SK-N-SH treated with all-trans-retinoic acid at 6 μM for 48 hours (cell line): Measurements from ENCODE around the gene FLRT1.
A peak's percentile ranks its signal among the peaks of the same experiment; 100 is the strongest.

ENCODE experiments used
- ATAC-seq: fragments of 200-7000 bp; cut with Tn5 transposase; 3 replicates; pipeline ENCODE4 v1.9.1; 2020; ENCODE audit warnings: mild to moderate bottlenecking, moderate library complexity
- ARNTL ChIP-seq: fragments of 450-650 bp; formaldehyde crosslinking; IDR thresholded peaks from 2 replicates; pipeline ENCODE4 v1.5.0; 2020; ENCODE audit warnings: low read depth, mild to moderate bottlenecking, moderate library complexity, borderline replicate concordance
- BACH2 ChIP-seq: fragments of 250-450 bp; sonication (Bioruptor Pico); IDR thresholded peaks from 2 replicates; pipeline ENCODE4 v1.9.0; 2021; ENCODE audit warnings: mild to moderate bottlenecking, borderline replicate concordance
- CSDC2 ChIP-seq: fragments of 250-450 bp; sonication (Bioruptor Pico); IDR thresholded peaks from 2 replicates; pipeline ENCODE4 v1.5.0; 2020; ENCODE audit warnings: mild to moderate bottlenecking, moderate library complexity
- CSRNP3 ChIP-seq: fragments of 250-450 bp; sonication (Bioruptor Pico); IDR thresholded peaks from 2 replicates; pipeline ENCODE4 v1.5.1; 2021; ENCODE audit warnings: mild to moderate bottlenecking, moderate library complexity
- ESRRG ChIP-seq: fragments of 250-450 bp; sonication (Bioruptor Pico); IDR thresholded peaks from 2 replicates; pipeline ENCODE4 v1.6.1; 2021; ENCODE audit warnings: mild to moderate bottlenecking
- GLIS3 ChIP-seq: fragments of 250-450 bp; sonication (Bioruptor Pico); IDR thresholded peaks from 2 replicates; pipeline ENCODE4 v1.5.0; 2020; ENCODE audit warnings: mild to moderate bottlenecking, moderate library complexity
- ISL1 ChIP-seq: fragments of 250-450 bp; sonication (Bioruptor Pico); IDR thresholded peaks from 2 replicates; pipeline ENCODE4 v2.1.2; 2022; ENCODE audit warnings: mild to moderate bottlenecking, moderate library complexity
- OSR1 ChIP-seq: fragments of 250-450 bp; sonication (Bioruptor Pico); IDR thresholded peaks from 2 replicates; pipeline ENCODE4 v1.8.0; 2022; ENCODE audit warnings: moderate library complexity, mild to moderate bottlenecking, inconsistent platforms
- PPARA ChIP-seq: fragments of 250-450 bp; sonication (Bioruptor Pico); IDR thresholded peaks from 2 replicates; pipeline ENCODE4 v1.5.0; 2020; ENCODE audit warnings: mild to moderate bottlenecking, borderline replicate concordance
- RARB ChIP-seq: fragments of 250-450 bp; sonication (Bioruptor Pico); IDR thresholded peaks from 2 replicates; pipeline ENCODE4 v1.8.0; 2021; ENCODE audit warnings: mild to moderate bottlenecking, moderate library complexity
- SNAI2 ChIP-seq: fragments of 250-450 bp; sonication (Bioruptor Pico); IDR thresholded peaks from 2 replicates; pipeline ENCODE4 v1.5.0; 2020; ENCODE audit warnings: mild to moderate bottlenecking, moderate library complexity
- TCF4 ChIP-seq: fragments of 250-450 bp; sonication (Bioruptor Pico); IDR thresholded peaks from 2 replicates; pipeline ENCODE4 v1.8.0; 2021; ENCODE audit warnings: mild to moderate bottlenecking, moderate library complexity, borderline replicate concordance
- TOX ChIP-seq: fragments of 250-450 bp; sonication (Bioruptor Pico); IDR thresholded peaks from 2 replicates; pipeline ENCODE4 v1.8.0; 2021; ENCODE audit warnings: mild to moderate bottlenecking, moderate library complexity, borderline replicate concordance
- ZC3H10 ChIP-seq: fragments of 250-450 bp; sonication (Bioruptor Pico); IDR thresholded peaks from 2 replicates; pipeline ENCODE4 v1.5.1; 2021; ENCODE audit warnings: mild to moderate bottlenecking, moderate library complexity
- ZFP3 ChIP-seq: fragments of 250-450 bp; sonication (Bioruptor Pico); IDR thresholded peaks from 2 replicates; pipeline ENCODE4 v1.5.0; 2020; ENCODE audit warnings: mild to moderate bottlenecking, moderate library complexity
- ZFP30 ChIP-seq: fragments of 450-650 bp; formaldehyde crosslinking; IDR thresholded peaks from 2 replicates; pipeline ENCODE4 v1.5.0; 2022; ENCODE audit warnings: mild to moderate bottlenecking, moderate library complexity
- ZNF565 ChIP-seq: fragments of 450-650 bp; formaldehyde crosslinking; conservative IDR thresholded peaks from 2 replicates; pipeline ENCODE4 v1.5.0; 2020; ENCODE audit warnings: low read depth, mild to moderate bottlenecking, moderate library complexity
- ZNF8 ChIP-seq: fragments of 450-650 bp; formaldehyde crosslinking; IDR thresholded peaks from 2 replicates; pipeline ENCODE4 v1.5.0; 2020; ENCODE audit warnings: mild to moderate bottlenecking, moderate library complexity
- TF ChIP-seq, protein P1 (sequence below): fragments of 250-450 bp; sonication (Bioruptor Pico); IDR thresholded peaks from 2 replicates; pipeline ENCODE4 v1.8.0; 2020; ENCODE audit warnings: mild to moderate bottlenecking, moderate library complexity, borderline replicate concordance
- TF ChIP-seq, protein P2 (sequence below): fragments of 250-450 bp; sonication (Bioruptor Pico); IDR thresholded peaks from 2 replicates; pipeline ENCODE4 v1.8.0; 2021; ENCODE audit warnings: low read depth, mild to moderate bottlenecking, moderate library complexity, borderline replicate concordance
- TF ChIP-seq, protein P3 (sequence below): fragments of 250-450 bp; sonication (Bioruptor Pico); IDR thresholded peaks from 2 replicates; pipeline ENCODE4 v1.5.1; 2020; ENCODE audit warnings: low read depth, mild to moderate bottlenecking, moderate library complexity

Gene FLRT1

DNA sequence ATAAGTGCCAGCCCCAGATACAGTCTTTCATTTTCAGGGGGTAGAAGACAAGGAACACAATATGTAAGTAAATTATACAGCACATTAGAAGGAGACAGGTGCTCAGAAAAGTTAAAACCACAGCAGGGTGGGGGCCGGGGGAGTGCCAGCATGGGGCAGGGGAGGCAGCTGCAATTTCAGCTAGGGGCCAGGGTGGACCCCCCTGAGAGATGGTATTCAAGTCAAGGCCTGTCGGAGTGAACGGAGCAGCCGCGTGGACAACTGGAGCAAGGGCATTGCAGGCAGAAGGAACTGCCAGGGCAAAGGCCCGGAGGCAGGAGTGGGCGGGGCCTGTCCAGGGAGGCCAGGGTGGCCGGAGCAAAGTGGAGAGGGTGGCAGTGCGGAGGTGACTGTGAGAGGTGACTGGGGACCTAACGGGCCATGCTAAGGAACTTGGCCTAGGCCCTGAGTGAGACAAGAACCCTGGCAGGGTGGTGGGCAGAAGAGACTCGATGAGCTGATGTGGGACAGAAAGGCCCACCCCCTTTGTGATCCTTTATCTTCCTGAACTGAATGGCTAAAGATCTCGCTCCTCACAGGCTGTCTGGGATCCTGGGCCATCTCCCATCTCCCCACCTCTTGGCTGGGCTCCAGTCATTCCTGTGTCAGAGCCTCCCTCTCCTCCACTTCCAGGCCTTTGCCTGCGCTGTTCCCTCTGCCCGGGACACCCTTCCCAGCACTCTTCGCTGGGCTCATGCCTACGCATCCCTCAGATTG is 22.4 kb upstream of the FLRT1 start (continued):
- no peak for TF ChIP-seq ARNTL (CRISPR knock-in tag)
- TF ChIP-seq, protein P1, sequence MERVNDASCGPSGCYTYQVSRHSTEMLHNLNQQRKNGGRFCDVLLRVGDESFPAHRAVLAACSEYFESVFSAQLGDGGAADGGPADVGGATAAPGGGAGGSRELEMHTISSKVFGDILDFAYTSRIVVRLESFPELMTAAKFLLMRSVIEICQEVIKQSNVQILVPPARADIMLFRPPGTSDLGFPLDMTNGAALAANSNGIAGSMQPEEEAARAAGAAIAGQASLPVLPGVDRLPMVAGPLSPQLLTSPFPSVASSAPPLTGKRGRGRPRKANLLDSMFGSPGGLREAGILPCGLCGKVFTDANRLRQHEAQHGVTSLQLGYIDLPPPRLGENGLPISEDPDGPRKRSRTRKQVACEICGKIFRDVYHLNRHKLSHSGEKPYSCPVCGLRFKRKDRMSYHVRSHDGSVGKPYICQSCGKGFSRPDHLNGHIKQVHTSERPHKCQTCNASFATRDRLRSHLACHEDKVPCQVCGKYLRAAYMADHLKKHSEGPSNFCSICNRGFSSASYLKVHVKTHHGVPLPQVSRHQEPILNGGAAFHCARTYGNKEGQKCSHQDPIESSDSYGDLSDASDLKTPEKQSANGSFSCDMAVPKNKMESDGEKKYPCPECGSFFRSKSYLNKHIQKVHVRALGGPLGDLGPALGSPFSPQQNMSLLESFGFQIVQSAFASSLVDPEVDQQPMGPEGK: no peak
- TF ChIP-seq ZFP30: no peak
- TF ChIP-seq, protein P2, sequence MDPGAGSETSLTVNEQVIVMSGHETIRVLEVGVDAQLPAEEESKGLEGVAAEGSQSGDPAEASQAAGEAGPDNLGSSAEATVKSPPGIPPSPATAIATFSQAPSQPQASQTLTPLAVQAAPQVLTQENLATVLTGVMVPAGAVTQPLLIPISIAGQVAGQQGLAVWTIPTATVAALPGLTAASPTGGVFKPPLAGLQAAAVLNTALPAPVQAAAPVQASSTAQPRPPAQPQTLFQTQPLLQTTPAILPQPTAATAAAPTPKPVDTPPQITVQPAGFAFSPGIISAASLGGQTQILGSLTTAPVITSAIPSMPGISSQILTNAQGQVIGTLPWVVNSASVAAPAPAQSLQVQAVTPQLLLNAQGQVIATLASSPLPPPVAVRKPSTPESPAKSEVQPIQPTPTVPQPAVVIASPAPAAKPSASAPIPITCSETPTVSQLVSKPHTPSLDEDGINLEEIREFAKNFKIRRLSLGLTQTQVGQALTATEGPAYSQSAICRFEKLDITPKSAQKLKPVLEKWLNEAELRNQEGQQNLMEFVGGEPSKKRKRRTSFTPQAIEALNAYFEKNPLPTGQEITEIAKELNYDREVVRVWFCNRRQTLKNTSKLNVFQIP (CRISPR knock-in tag): no peak

- TF ChIP-seq TOX (CRISPR knock-in tag) (no peak), OSR1 (CRISPR knock-in tag) (no peak), ZC3H10 (CRISPR knock-in tag) (no peak), SNAI2 (no peak), CSRNP3 (CRISPR knock-in tag) (no peak), TCF4 (CRISPR knock-in tag) (no peak), ARNTL (CRISPR knock-in tag) (no peak), RARB (CRISPR knock-in tag) (no peak), ZFP3 (CRISPR knock-in tag) (no peak), PPARA (CRISPR knock-in tag) (no peak), ZFP30 (no peak), GLIS3 (no peak), ZNF8 (no peak), CSDC2 (CRISPR knock-in tag) (no peak), ZNF565 (CRISPR knock-in tag) (no peak), ESRRG (CRISPR knock-in tag) (no peak), BACH2 (CRISPR knock-in tag) (no peak)
- TF ChIP-seq, protein P2 (CRISPR knock-in tag): no peak
- TF ChIP-seq, protein P1: no peak
Observed at GRCh38 chr11:64014356-64014755, 21.4 kb upstream of the FLRT1 start.

GRCh38 chr11:64015510-64015909 is 20.2 kb upstream of the FLRT1 start:
- peak; percentile 14; the same call in 2 of the 3 replicates for ATAC-seq
- TF ChIP-seq ESRRG (CRISPR knock-in tag): no peak
- TF ChIP-seq, protein P1: no peak
- no peak for TF ChIP-seq OSR1 (CRISPR knock-in tag)
- no peak for TF ChIP-seq ARNTL (CRISPR knock-in tag)
- TF ChIP-seq, protein P3, sequence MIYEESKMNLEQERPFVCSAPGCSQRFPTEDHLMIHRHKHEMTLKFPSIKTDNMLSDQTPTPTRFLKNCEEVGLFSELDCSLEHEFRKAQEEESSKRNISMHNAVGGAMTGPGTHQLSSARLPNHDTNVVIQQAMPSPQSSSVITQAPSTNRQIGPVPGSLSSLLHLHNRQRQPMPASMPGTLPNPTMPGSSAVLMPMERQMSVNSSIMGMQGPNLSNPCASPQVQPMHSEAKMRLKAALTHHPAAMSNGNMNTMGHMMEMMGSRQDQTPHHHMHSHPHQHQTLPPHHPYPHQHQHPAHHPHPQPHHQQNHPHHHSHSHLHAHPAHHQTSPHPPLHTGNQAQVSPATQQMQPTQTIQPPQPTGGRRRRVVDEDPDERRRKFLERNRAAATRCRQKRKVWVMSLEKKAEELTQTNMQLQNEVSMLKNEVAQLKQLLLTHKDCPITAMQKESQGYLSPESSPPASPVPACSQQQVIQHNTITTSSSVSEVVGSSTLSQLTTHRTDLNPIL (CRISPR knock-in tag): no peak
- no peak for TF ChIP-seq TCF4 (CRISPR knock-in tag)
- TF ChIP-seq ISL1 (CRISPR knock-in tag): no peak
- TF ChIP-seq PPARA (CRISPR knock-in tag): no peak
- no peak for TF ChIP-seq TOX (CRISPR knock-in tag)
- no peak for TF ChIP-seq ZC3H10 (CRISPR knock-in tag)
- TF ChIP-seq CSDC2 (CRISPR knock-in tag): no peak
- no peak for TF ChIP-seq GLIS3
- no peak for TF ChIP-seq ZNF565 (CRISPR knock-in tag)
- TF ChIP-seq, protein P2 (CRISPR knock-in tag): no peak
- no peak for TF ChIP-seq SNAI2
- no peak for TF ChIP-seq RARB (CRISPR knock-in tag)
- TF ChIP-seq ZFP3 (CRISPR knock-in tag): no peak

More at GRCh38 chr11:64014356-64014755, 21.4 kb upstream of the FLRT1 start:
- no peak for ATAC-seq
